Suppressor macrophage treated with lipopolysaccharide for 4 hours (primary cell): ENCODE measurements around the gene LSM3.

Experiments
- DNase-seq: peaks from one replicate; pipeline ENCODE4 v3.0.0-alpha.2; 2020

Gene LSM3

GRCh38 chr3:14243782-14244181, 65.2 kb downstream of the LSM3 start:
- DNase-seq, result no peak

- no peak for DNase-seq
Observed at GRCh38 chr3:14244521-14245247, 66.1 kb downstream of the LSM3 start.

- no peak for DNase-seq
Observed at GRCh38 chr3:14245248-14245639, 66.6 kb downstream of the LSM3 start.

- no peak for DNase-seq
Observed at GRCh38 chr3:14245822-14246221, 67.2 kb downstream of the LSM3 start.

- DNase-seq, result no peak
Observed at GRCh38 chr3:14246414-14246813, 67.8 kb downstream of the LSM3 start.

- DNase-seq, result no peak
Observed at GRCh38 chr3:14248477-14248848, 69.8 kb downstream of the LSM3 start.

GRCh38 chr3:14248849-14249523, 70.4 kb downstream of the LSM3 start:
- DNase-seq, result no peak
